Fibroblast of villous mesenchyme (primary cell): Measurements from ENCODE around the gene STAP1. TPM values are rescaled to one million over a fixed set of nuclear protein-coding genes. Genes with fewer than 3 reads are reported as not detected.
"Not testable (repeated sequence)": the region's sequence is repeated elsewhere in the genome, so short reads cannot be mapped to it uniquely, and the experiment has no call there.

Source experiments
- DNase-seq: peaks from one replicate; pipeline ENCODE4 v3.0.0-alpha.2; 2010; ENCODE audit warnings: low read depth
- H3K4me3 ChIP-seq: 2 replicates; pipeline ENCODE4 v1.5.1; 2011; ENCODE audit warnings: low read depth, mild to moderate bottlenecking, low read length
- total RNA-seq: library from RNA; depleted of rRNA; stranded (reverse); fragments of >200 nt; gene quantifications from 2 replicates; pipeline ENCODE4 v1.2.3, GENCODE V29; 2012
- TF ChIP-seq, protein P1 (sequence below): IDR thresholded peaks from 2 replicates; pipeline ENCODE4 v1.5.1; 2012; ENCODE audit warnings: low read depth, mild to moderate bottlenecking, low read length; ENCODE audit not compliant: insufficient read depth

The STAP1 gene
- total RNA-seq, 1 donor, result not detected

- no peak for DNase-seq
- H3K4me3 ChIP-seq, result no peak overlapping the region
- TF ChIP-seq, protein P1, sequence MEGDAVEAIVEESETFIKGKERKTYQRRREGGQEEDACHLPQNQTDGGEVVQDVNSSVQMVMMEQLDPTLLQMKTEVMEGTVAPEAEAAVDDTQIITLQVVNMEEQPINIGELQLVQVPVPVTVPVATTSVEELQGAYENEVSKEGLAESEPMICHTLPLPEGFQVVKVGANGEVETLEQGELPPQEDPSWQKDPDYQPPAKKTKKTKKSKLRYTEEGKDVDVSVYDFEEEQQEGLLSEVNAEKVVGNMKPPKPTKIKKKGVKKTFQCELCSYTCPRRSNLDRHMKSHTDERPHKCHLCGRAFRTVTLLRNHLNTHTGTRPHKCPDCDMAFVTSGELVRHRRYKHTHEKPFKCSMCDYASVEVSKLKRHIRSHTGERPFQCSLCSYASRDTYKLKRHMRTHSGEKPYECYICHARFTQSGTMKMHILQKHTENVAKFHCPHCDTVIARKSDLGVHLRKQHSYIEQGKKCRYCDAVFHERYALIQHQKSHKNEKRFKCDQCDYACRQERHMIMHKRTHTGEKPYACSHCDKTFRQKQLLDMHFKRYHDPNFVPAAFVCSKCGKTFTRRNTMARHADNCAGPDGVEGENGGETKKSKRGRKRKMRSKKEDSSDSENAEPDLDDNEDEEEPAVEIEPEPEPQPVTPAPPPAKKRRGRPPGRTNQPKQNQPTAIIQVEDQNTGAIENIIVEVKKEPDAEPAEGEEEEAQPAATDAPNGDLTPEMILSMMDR, result no peak
These were observed 27.1 kb upstream of the STAP1 start for GRCh38 chr4:67531379-67531962.

DNA sequence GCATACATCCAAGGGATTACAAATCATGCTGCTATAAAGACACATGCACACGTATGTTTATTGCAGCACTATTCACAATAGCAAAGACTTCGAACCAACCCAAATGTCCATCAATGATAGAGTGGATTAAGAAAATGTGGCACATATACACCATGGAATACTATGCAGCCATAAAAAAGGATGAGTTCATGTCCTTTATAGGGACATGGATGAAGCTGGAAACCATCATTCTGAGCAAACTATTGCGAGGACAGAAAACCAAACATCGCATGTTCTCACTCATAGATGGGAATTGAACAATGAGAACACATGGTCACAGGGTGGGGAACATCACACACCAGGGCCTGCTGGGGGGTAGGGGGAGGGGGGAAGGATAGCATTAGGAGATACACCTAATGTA lies 26.1 kb upstream of the STAP1 start:
- DNase-seq, H3K4me3 ChIP-seq: not testable (repeated sequence)

- H3K4me3 ChIP-seq, result no peak overlapping the region
- DNase-seq, result no peak
- TF ChIP-seq, protein P1, result no peak
These were observed 25.4 kb upstream of the STAP1 start for GRCh38 chr4:67533112-67533511.

DNA sequence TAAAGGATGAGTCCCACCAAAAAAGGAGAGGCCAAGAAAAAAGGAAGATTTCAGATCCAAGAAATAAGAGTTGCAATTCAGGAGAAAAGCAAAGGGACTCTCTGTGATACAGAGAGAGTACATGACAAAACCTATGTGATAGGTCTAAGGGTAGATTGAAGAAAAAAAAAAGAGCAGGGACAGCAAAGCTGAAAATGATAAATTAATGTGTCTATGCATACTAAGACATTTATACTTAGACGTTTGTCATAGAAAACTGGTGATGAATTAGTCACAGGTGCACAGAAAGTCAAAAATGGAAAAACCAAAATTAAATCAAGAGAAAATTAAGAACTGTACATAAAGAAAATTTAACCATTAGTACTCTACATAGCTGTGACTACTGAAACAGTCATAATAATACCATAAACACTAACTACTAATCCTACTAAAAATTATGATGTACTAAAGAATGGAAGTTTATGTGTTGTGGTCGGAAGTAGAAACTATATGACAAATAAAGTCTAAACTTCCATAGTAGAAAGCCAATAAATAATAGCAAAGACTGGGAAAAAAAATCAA lies 23.2 kb upstream of the STAP1 start:
- no peak overlapping the region for H3K4me3 ChIP-seq
- no peak for DNase-seq
- TF ChIP-seq, protein P1, result no peak

DNA sequence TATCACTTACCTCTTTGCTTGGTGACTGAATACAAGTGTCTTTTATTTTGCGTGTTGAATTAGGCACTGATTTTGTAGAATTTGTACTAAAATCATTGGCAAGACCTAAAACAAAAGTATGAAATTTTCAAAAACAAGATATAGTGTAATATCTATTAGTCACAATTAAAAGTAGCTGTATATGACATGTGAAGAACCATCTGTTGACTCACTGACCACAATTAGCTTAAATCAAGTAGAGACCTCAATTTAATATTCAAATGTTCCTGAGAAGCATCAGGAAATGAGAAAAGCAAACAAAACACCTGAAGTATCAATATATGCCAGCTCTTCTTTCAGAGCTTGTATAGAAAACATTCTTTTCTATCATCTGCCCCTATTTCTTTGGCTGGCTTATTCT lies 18.7 kb upstream of the STAP1 start:
- TF ChIP-seq, protein P1, result no peak
- no peak overlapping the region for H3K4me3 ChIP-seq
- no peak for DNase-seq

DNA sequence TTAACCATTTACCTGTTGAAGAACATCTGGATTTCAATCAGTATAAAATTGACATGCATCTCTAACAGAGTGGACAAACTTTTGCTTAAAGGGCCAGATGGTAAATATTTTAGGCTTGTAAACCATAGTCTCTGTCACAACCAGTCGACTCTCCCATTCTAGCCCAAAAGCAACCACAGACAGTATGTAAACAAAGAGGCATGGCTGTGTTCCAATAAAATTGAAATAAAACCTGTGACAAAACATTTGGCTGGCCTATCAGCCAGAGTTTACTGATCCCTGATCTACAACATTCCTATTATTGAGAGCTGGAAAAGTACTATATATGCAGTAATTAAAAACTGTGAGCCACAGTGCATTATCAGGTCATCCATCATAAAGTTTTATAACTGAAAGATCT lies 16.5 kb upstream of the STAP1 start:
- peak; percentile 43 for DNase-seq
- no peak overlapping the region for H3K4me3 ChIP-seq
- TF ChIP-seq, protein P1, result no peak

- TF ChIP-seq, protein P1, result no peak
- peak within 1 kb of the TSS; percentile 83 for H3K4me3 ChIP-seq
These were observed 13.1 kb upstream of the STAP1 start, which contains the start of gene CENPC for GRCh38 chr4:67545199-67546003. Gene CENPC (minus strand): TSS chr4:67545503. CDS start chr4:67545355, 148 bp downstream.

More at GRCh38 chr4:67545199-67546003, 13.1 kb upstream of the STAP1 start, which contains the start of gene CENPC:
- peak; percentile 98 for DNase-seq
